Dermis blood vessel endothelial cell (primary cell): ENCODE data around the gene TUSC1. TPM values are rescaled to one million over a fixed set of nuclear protein-coding genes. Genes with fewer than 3 reads are reported as not detected.
"Not testable (repeated sequence)": the region's sequence is repeated elsewhere in the genome, so short reads cannot be mapped to it uniquely, and the experiment has no call there.

Experiments
- DNase-seq: peaks from one replicate; pipeline ENCODE4 v3.0.0; 2010
- total RNA-seq: library from RNA; depleted of rRNA; stranded (reverse); fragments of >200 nt; gene quantifications from 2 replicates; pipeline ENCODE4 v1.2.3, GENCODE V29; 2014

TUSC1 gene
- 9.4 and 13.1 TPM in 2 replicates for total RNA-seq

GRCh38 chr9:25678147-25678666, at the start of gene TUSC1:
TSS of gene TUSC1 (minus strand) at chr9:25678444. CDS start at chr9:25678312, 132 bp downstream.
- DNase-seq: peak; percentile 67

GRCh38 chr9:25726871-25727410, 48.7 kb upstream of the TUSC1 start:
- no peak for DNase-seq

- DNase-seq: no peak
Observed at GRCh38 chr9:25724424-25724823, 46.2 kb upstream of the TUSC1 start.

- peak; percentile 5 for DNase-seq
Observed at GRCh38 chr9:25716220-25716872, 38.1 kb upstream of the TUSC1 start.

GRCh38 chr9:25709941-25710340, 31.7 kb upstream of the TUSC1 start:
- no peak for DNase-seq

- DNase-seq: no peak
Observed at GRCh38 chr9:25704800-25705199, 26.6 kb upstream of the TUSC1 start.

- no peak for DNase-seq
Observed at GRCh38 chr9:25703701-25704357, 25.6 kb upstream of the TUSC1 start.

- no peak for DNase-seq
Observed at GRCh38 chr9:25702536-25702935, 24.3 kb upstream of the TUSC1 start.

- not testable (repeated sequence) for DNase-seq
Observed at GRCh38 chr9:25700899-25701298, 22.7 kb upstream of the TUSC1 start.

GRCh38 chr9:25700430-25700829, 22.2 kb upstream of the TUSC1 start:
- no peak for DNase-seq

GRCh38 chr9:25691786-25692185, 13.5 kb upstream of the TUSC1 start:
- DNase-seq: no peak

GRCh38 chr9:25684321-25684720, 6.1 kb upstream of the TUSC1 start:
- DNase-seq: no peak

- DNase-seq: no peak
Observed at GRCh38 chr9:25681266-25681665, 3.0 kb upstream of the TUSC1 start.

GRCh38 chr9:25678846-25679360, 659 bp upstream of the TUSC1 start:
- no peak for DNase-seq

GRCh38 chr9:25677301-25678146, 720 bp downstream of the TUSC1 start:
- DNase-seq: peak; percentile 57

- not testable (repeated sequence) for DNase-seq
Observed at GRCh38 chr9:25675858-25676257, 2.4 kb downstream of the TUSC1 start.

- DNase-seq: no peak
Observed at GRCh38 chr9:25658571-25658970, 19.7 kb downstream of the TUSC1 start.

GRCh38 chr9:25654417-25654816, 23.8 kb downstream of the TUSC1 start:
- no peak for DNase-seq

GRCh38 chr9:25648116-25648515, 30.1 kb downstream of the TUSC1 start:
- DNase-seq: no peak

- DNase-seq: no peak
Observed at GRCh38 chr9:25636026-25636425, 42.2 kb downstream of the TUSC1 start.

- no peak for DNase-seq
Observed at GRCh38 chr9:25629231-25629630, 49.0 kb downstream of the TUSC1 start.
